HCT116 (cell line): ENCODE results near the gene ING4. TPM values are rescaled to one million over a fixed set of nuclear protein-coding genes. Genes with fewer than 3 reads are reported as not detected.

Source experiments
- ATAC-seq: fragments of 200-7000 bp; cut with Tn5 transposase; 2 replicates; pipeline ENCODE4 v1.9.1; 2020; ENCODE audit warnings: mild to moderate bottlenecking, moderate library complexity
- BruUV-seq: library from RNA; stranded (reverse); fragments of 400-500 nt; replicated peaks from 2 replicates; lab custom pipeline; 2021; lab: Mats Ljungman, UMichigan
- CTCF ChIA-PET: fragments of 300-600 bp; sonication (Branson Sonifier 250); formaldehyde crosslinking; loops from one replicate; lab custom pipeline; 2021; ENCODE audit warnings: antibody characterized with exemption; lab: Charles Lee
- POLR2A ChIA-PET: fragments of 300-600, 350-600 bp; sonication (Branson Sonifier 250); formaldehyde crosslinking; loops from one replicate; lab custom pipeline; 2021; ENCODE audit warnings: antibody characterized with exemption; lab: Charles Lee
- RAD21 ChIA-PET, 2 experiments: fragments of 300-600 bp; sonication (Branson Sonifier 250); formaldehyde crosslinking; loops; one replicate each; lab custom pipeline; 2023; ENCODE audit warnings: low total read pairs in 2 of 2; ENCODE audit not compliant: uncharacterized antibody in 2 of 2, unreplicated experiment in 2 of 2, low non-redundant PET in 1 of 2; lab: Charles Lee
- DNase-seq: peaks from one replicate; pipeline ENCODE4 v3.0.0-alpha.2; 2010; ENCODE audit warnings: low read depth, low spot score
- H2AFZ ChIP-seq: fragments of 200-600 bp; shearing (Covaris generic), sonication (generic); 2 replicates; pipeline ENCODE4 v1.6.1; 2017; ENCODE audit warnings: low read depth, mixed run types, mixed read lengths, antibody characterized with exemption, low read length; ENCODE audit not compliant: poor library complexity, severe bottlenecking
- H3K27ac ChIP-seq: 2 replicates; pipeline ENCODE4 v1.5.1; 2012; ENCODE audit warnings: low read depth, low read length
- H3K27me3 ChIP-seq: fragments of 200-600 bp; sonication (generic); 2 replicates; pipeline ENCODE4 v1.6.1; 2016; ENCODE audit warnings: mixed run types, low read length, mixed read lengths; ENCODE audit not compliant: insufficient read depth
- H3K36me3 ChIP-seq, 2 experiments: fragments of 200-500 bp in 1 of 2; fragments of 200-600 bp in 1 of 2; sonication (Bioruptor generic) in 1 of 2; sonication (generic) in 1 of 2; 2 replicates each; pipeline versions ENCODE4 v1.5.1 to v1.6.1; 2014 to 2016; ENCODE audit warnings: low read length in 2 of 2, inconsistent platforms in 1 of 2, mixed read lengths in 1 of 2, mixed run types in 1 of 2; ENCODE audit not compliant: insufficient read depth in 2 of 2, control insufficient read depth in 1 of 2
- H3K4me1 ChIP-seq, 2 experiments: fragments of 200-600 bp in 1 of 2; sonication (generic) in 1 of 2; 2 replicates each; pipeline versions ENCODE4 v1.5.1 to v1.6.1; 2012 to 2017; ENCODE audit warnings: low read length in 2 of 2, inconsistent platforms in 1 of 2, mild to moderate bottlenecking in 1 of 2, mixed read lengths in 1 of 2, mixed run types in 1 of 2, moderate library complexity in 1 of 2; ENCODE audit not compliant: insufficient read depth in 2 of 2, control insufficient read depth in 1 of 2
- H3K4me2 ChIP-seq: fragments of 200-600 bp; sonication (generic); 2 replicates; pipeline ENCODE4 v1.6.1; 2017; ENCODE audit warnings: mixed run types, low read length, mixed read lengths
- H3K4me3 ChIP-seq, 2 experiments: fragments of 200-600 bp in 1 of 2; sonication (generic) in 1 of 2; replicated peaks in 1 of 2; 2 replicates each; pipeline ENCODE4 v1.5.1; 2011 to 2016; ENCODE audit warnings: low read length in 2 of 2, control low read depth in 1 of 2, low read depth in 1 of 2, mild to moderate bottlenecking in 1 of 2, mixed read lengths in 1 of 2, mixed run types in 1 of 2
- H3K79me2 ChIP-seq: fragments of 200-600 bp; sonication (generic); 2 replicates; pipeline ENCODE4 v1.6.1; 2017; ENCODE audit warnings: mild to moderate bottlenecking, mixed run types, low read length, moderate library complexity, mixed read lengths; ENCODE audit not compliant: insufficient read depth
- H3K9ac ChIP-seq: fragments of 200-600 bp; sonication (generic); 2 replicates; pipeline ENCODE4 v1.6.1; 2016; ENCODE audit warnings: low read length, mixed read lengths
- H3K9me2 ChIP-seq: fragments of 200-600 bp; sonication (generic), shearing (Covaris generic); 2 replicates; pipeline ENCODE4 v1.6.1; 2017; ENCODE audit warnings: mixed run types, mild to moderate bottlenecking, moderate library complexity; ENCODE audit not compliant: insufficient read depth
- H3K9me3 ChIP-seq, 2 experiments: fragments of 200-500 bp in 1 of 2; fragments of 200-600 bp in 1 of 2; sonication (Bioruptor generic) in 1 of 2; sonication (generic) in 1 of 2; 2 replicates each; pipeline ENCODE4 v1.6.1; 2014 to 2017; ENCODE audit warnings: low read length in 2 of 2, mixed read lengths in 2 of 2, inconsistent platforms in 1 of 2, low read depth in 1 of 2, mild to moderate bottlenecking in 1 of 2, mixed run types in 1 of 2, moderate library complexity in 1 of 2; ENCODE audit not compliant: control insufficient read depth in 1 of 2, insufficient read depth in 1 of 2
- H4K20me1 ChIP-seq: fragments of 200-600 bp; sonication (generic), shearing (Covaris generic); 2 replicates; pipeline ENCODE4 v1.6.1; 2017; ENCODE audit warnings: mixed run types, mild to moderate bottlenecking, moderate library complexity; ENCODE audit not compliant: insufficient read depth
- CBX3 ChIP-seq: IDR thresholded peaks from 2 replicates; pipeline ENCODE4 v1.6.1; 2012; ENCODE audit warnings: low read depth
- CEBPB ChIP-seq: IDR thresholded peaks from 2 replicates; pipeline ENCODE4 v1.6.1; 2012; ENCODE audit warnings: low read depth
- CTCF ChIP-seq, 3 experiments: fragments of 200-600 bp in 1 of 3; sonication (generic) in 1 of 3; IDR thresholded peaks in 2 of 3; conservative IDR thresholded peaks in 1 of 3; 2 replicates each; pipeline ENCODE4 v1.5.1; 2012 to 2017; ENCODE audit warnings: low read depth in 2 of 3, low read length in 2 of 3, antibody characterized with exemption in 1 of 3, borderline replicate concordance in 1 of 3, control low read depth in 1 of 3, mild to moderate bottlenecking in 1 of 3, mixed read lengths in 1 of 3, mixed run types in 1 of 3, moderate library complexity in 1 of 3; ENCODE audit not compliant: insufficient read depth in 1 of 3
- EGR1 ChIP-seq: IDR thresholded peaks from 2 replicates; pipeline ENCODE4 v1.6.1; 2012; ENCODE audit warnings: low read depth
- ELF1 ChIP-seq: IDR thresholded peaks from 2 replicates; pipeline ENCODE4 v1.6.1; 2012; ENCODE audit warnings: low read depth, borderline replicate concordance
- EZH2 ChIP-seq: fragments of 200-600 bp; sonication (generic); IDR thresholded peaks from 2 replicates; pipeline ENCODE4 v1.6.1; 2017; ENCODE audit warnings: antibody characterized with exemption, mixed run types
- EZH2phosphoT487 ChIP-seq: fragments of 200-600 bp; IDR thresholded peaks from 2 replicates; pipeline ENCODE4 v1.6.1; 2018; ENCODE audit warnings: antibody characterized with exemption, borderline replicate concordance
- JUND ChIP-seq: IDR thresholded peaks from 2 replicates; pipeline ENCODE4 v1.6.1; 2012
- POLR2A ChIP-seq: IDR thresholded peaks from 2 replicates; pipeline ENCODE4 v1.7.0; 2011; ENCODE audit warnings: borderline replicate concordance; ENCODE audit not compliant: insufficient read depth, insufficient read length; ENCODE audit errors: extremely low read depth
- POLR2AphosphoS5 ChIP-seq: IDR thresholded peaks from 2 replicates; pipeline ENCODE4 v1.6.1; 2011; ENCODE audit warnings: mild to moderate bottlenecking, low read depth, low read length, moderate library complexity
- TCF7L2 ChIP-seq: IDR thresholded peaks from 2 replicates; pipeline ENCODE4 v1.7.0; 2011; ENCODE audit warnings: borderline replicate concordance, inconsistent platforms; ENCODE audit not compliant: insufficient read depth, insufficient read length; ENCODE audit errors: extremely low read depth
- ZFX ChIP-seq: fragments of 450-650 bp; IDR thresholded peaks from 2 replicates; pipeline ENCODE4 v1.6.1; 2017
- intact Hi-C: fragments of 100-400 bp; cut with micrococcal nuclease; formaldehyde crosslinking; loops from 2 replicates; pipeline ENCODE4 v1.10.0; 2022
- total RNA-seq: library from RNA; stranded (reverse); gene quantifications from one replicate; pipeline ENCODE4 v1.2.1, GENCODE V29; 2021; ENCODE audit not compliant: unreplicated experiment
- TF ChIP-seq, protein P1 (sequence below): IDR thresholded peaks from 2 replicates; pipeline ENCODE4 v1.6.1; 2011; ENCODE audit warnings: mild to moderate bottlenecking, low read length, moderate library complexity; ENCODE audit not compliant: insufficient replicate concordance; ENCODE audit errors: extremely low read depth
- TF ChIP-seq, protein P2 (sequence below): IDR thresholded peaks from 2 replicates; pipeline ENCODE4 v1.6.1; 2012

Gene ING4
- total RNA-seq, 1 experiment from 2014 or later = 17.9 TPM

DNA sequence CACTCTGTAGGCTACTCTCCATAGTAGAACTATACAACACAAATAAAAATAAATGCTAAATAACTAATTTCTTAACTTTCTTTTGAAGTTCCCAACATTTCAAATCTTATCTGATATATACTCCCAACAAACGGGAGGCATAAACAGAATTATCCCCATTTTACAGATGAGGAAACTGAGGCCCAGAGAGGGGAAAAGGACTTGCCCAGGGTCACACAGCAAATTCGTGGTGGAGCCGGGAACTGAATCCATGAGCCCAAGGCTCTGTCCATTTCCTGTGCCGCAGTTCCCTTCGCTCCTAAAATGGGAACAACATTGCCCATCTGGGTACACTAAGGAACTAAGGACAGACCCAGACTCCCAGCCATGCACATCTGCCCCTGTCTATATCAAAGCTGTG lies 14.0 kb upstream of the ING4 start:
- no peaks in the 10 kb centered on the region for H3K4me1 ChIP-seq
- H3K9me2 ChIP-seq = no peaks in the 10 kb centered on the region
- H3K36me3 ChIP-seq = peaks cover 58 to 85% of the 10 kb centered on the region in 2 experiments; a peak in 3 of 4 replicates
- H2AFZ ChIP-seq = no peak overlapping the region
- no peaks in the 10 kb centered on the region for H3K27me3 ChIP-seq
- H3K79me2 ChIP-seq = peaks cover 71% of the 10 kb centered on the region
- ChIA-PET POLR2A (no interaction called here), CTCF (interaction anchor here (1.0 kb wide), 1 partner anchor 8 kb away, joined by 3 read pairs; no protein-coding TSS in a partner anchor), RAD21 (no interaction called here)
- H3K9ac ChIP-seq = no peak overlapping the region
- H3K27ac ChIP-seq = no peak overlapping the region
- TF ChIP-seq EZH2 = no peak
- TF ChIP-seq CEBPB = no peak
- no peak for TF ChIP-seq ELF1
- TF ChIP-seq ZFX = no peak
- TF ChIP-seq, protein P1, sequence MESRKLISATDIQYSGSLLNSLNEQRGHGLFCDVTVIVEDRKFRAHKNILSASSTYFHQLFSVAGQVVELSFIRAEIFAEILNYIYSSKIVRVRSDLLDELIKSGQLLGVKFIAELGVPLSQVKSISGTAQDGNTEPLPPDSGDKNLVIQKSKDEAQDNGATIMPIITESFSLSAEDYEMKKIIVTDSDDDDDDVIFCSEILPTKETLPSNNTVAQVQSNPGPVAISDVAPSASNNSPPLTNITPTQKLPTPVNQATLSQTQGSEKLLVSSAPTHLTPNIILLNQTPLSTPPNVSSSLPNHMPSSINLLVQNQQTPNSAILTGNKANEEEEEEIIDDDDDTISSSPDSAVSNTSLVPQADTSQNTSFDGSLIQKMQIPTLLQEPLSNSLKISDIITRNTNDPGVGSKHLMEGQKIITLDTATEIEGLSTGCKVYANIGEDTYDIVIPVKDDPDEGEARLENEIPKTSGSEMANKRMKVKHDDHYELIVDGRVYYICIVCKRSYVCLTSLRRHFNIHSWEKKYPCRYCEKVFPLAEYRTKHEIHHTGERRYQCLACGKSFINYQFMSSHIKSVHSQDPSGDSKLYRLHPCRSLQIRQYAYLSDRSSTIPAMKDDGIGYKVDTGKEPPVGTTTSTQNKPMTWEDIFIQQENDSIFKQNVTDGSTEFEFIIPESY = no peak
- no peak for TF ChIP-seq POLR2A
- TF ChIP-seq POLR2AphosphoS5 = no peak
- no peak for TF ChIP-seq CBX3
- TF ChIP-seq EGR1 = no peak
- H3K4me3 ChIP-seq = no peak overlapping the region
- DNase-seq = no peak
- BruUV-seq = no TSS peak
- 0 out of 2 replicates have a peak, but pooled peaks cover 2% of the 10 kb centered on the region for H4K20me1 ChIP-seq
- no peak overlapping the region for H3K4me2 ChIP-seq
- no peak for ATAC-seq
- intact Hi-C loops = no loop called here
- no peaks in the 10 kb centered on the region for H3K9me3 ChIP-seq

DNA sequence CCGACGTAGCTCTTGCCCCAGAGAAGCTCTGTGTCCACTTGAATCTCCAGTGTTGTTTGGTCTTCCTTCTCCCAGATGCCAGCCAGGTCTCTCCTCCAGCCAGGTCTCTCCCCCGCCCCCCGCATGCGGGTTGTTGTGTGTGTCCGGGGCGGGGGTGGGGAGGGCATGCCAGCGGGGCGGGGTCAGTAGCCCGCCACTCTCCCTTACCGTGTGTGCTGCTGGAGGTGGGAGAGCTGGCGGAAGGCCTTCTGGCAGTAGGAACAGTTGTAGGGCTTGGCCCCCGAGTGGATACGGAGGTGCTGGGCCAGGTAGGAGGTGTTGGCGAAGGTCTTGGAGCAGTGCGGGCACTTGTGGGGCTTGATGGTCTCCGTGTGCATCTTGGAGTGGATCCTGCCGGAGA lies 9.2 kb upstream of the ING4 start:
- no peak overlapping the region for H3K4me2 ChIP-seq
- H3K79me2 ChIP-seq = peaks cover 43% of the 10 kb centered on the region
- no peaks in the 10 kb centered on the region for H3K27me3 ChIP-seq
- RAD21 ChIA-PET = no interaction called here
- no peak for DNase-seq
- no peaks in the 10 kb centered on the region for H3K9me2 ChIP-seq
- H2AFZ ChIP-seq = no peak overlapping the region
- no TSS peak for BruUV-seq
- CTCF ChIA-PET = interaction anchor here (1.0 kb wide), 1 partner anchor 12 kb away, joined by 3 read pairs; no protein-coding TSS in a partner anchor
- ATAC-seq = no peak
- H3K4me1 ChIP-seq = no peaks in the 10 kb centered on the region
- H3K36me3 ChIP-seq = peaks cover 65 to 76% of the 10 kb centered on the region in 2 experiments
- POLR2A ChIA-PET = no interaction called here
- H4K20me1 ChIP-seq = no peaks in the 10 kb centered on the region
- H3K9me3 ChIP-seq = no peaks in the 10 kb centered on the region
- H3K27ac ChIP-seq = no peak overlapping the region
- intact Hi-C loops = no loop called here
- H3K4me3 ChIP-seq = no peak overlapping the region
- no peak overlapping the region for H3K9ac ChIP-seq
- TF ChIP-seq JUND (no peak), EZH2 (no peak), TCF7L2 (no peak), CTCF (IDR thresholded peaks at IDR 0.05 in 2 of 3, conservative IDR thresholded peaks at IDR 0.05 in 1 of 3; ENCODE audit: borderline replicate concordance in 1 of 3, insufficient read depth in 1 of 3, low read depth in 2 of 3, low read length in 2 of 3) (no peak), EGR1 (no peak), EZH2phosphoT487 (no peak), POLR2A (no peak), ZFX (no peak), POLR2AphosphoS5 (no peak)
- TF ChIP-seq, protein P2, sequence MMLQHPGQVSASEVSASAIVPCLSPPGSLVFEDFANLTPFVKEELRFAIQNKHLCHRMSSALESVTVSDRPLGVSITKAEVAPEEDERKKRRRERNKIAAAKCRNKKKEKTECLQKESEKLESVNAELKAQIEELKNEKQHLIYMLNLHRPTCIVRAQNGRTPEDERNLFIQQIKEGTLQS = no peak
